HG02852 (cell line): ENCODE data around the gene CTRB2.
"Not testable (repeated sequence)": the region's sequence is repeated elsewhere in the genome, so short reads cannot be mapped to it uniquely, and the experiment has no call there.

Experiments used
- ATAC-seq: cut with Tn5 transposase; IDR thresholded peaks from one replicate; pipeline ENCODE4 v1.9.1; 2021; ENCODE audit warnings: mild to moderate bottlenecking, moderate library complexity; ENCODE audit not compliant: unreplicated experiment

CTRB2 gene

GRCh38 chr16:75205961-75206748 lies 806 bp downstream of the CTRB2 start:
- ATAC-seq = not testable (repeated sequence)

GRCh38 chr16:75205438-75205837 lies 1.5 kb downstream of the CTRB2 start:
- not testable (repeated sequence) for ATAC-seq

DNA sequence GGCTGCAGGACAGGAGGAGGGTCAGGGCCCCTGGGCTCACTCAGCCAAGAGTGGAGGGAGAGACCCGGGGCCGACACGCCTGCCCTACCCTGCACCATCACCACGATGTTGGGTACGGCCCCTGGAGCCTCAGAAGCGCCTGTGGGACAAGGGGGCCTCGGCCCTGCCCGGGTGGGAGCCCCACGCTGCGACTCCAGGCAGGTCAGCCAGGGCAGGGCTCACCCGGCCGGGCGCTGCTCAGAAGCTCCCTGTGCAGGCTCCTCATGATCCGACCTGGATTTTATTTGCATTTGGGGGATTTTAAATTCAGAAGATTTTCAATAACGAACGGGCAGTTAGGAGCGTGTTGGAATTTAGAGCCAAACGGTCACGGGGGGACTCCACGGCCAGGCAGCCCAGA lies 2.1 kb downstream of the CTRB2 start:
- not testable (repeated sequence) for ATAC-seq

GRCh38 chr16:75204410-75204758 lies 2.6 kb downstream of the CTRB2 start:
- ATAC-seq = no peak

- ATAC-seq = no peak
These were observed 3.1 kb downstream of the CTRB2 start for GRCh38 chr16:75203667-75204409.

- no peak for ATAC-seq
These were observed 3.9 kb downstream of the CTRB2 start for GRCh38 chr16:75203096-75203495.

- ATAC-seq = no peak
These were observed 4.8 kb downstream of the CTRB2 start for GRCh38 chr16:75202069-75202590.

DNA sequence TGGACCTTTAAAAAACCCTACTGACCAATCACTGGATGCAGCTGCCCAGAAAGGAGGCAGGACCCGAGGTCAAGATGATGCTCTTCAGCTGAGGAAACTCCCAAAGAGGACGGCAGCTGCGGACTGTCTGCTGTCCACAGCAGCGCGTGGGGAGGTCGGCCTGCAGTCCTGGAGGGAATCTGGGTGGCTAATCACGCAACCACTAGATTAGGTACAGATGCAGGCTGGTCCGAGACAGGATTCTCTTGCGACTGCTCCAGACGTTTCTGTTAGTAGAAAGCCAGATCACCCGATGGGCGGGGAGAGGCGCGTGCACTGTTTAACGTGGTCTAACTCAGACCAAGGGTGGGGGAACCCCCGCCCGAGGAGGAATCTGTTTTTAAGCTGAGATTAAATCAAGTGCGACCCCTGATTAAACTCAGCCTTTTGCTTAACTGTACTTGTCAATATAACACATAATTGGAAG lies 8.8 kb downstream of the CTRB2 start:
- ATAC-seq = no peak

- no peak for ATAC-seq
These were observed 9.3 kb downstream of the CTRB2 start for GRCh38 chr16:75197522-75198134.

DNA sequence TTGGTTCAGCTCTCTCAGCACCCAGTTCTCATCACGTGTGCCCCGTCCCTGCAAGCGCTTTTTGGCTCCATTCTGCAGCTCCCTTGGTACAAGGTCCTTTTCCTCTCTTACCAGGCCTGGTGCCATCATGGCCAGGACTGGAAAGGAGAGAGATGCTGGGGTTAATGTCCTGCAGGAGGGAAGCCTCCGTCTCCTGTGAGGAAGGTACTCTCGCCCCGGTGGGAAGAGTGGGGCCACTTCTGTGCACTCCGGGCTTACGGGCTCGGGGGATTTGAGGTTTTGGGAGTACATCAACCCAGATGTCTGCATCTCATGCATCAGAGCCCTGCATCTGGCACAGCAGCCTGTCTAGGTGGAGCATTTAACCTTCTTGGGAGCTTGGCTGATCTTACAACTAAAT lies 10.1 kb downstream of the CTRB2 start:
- no peak for ATAC-seq

DNA sequence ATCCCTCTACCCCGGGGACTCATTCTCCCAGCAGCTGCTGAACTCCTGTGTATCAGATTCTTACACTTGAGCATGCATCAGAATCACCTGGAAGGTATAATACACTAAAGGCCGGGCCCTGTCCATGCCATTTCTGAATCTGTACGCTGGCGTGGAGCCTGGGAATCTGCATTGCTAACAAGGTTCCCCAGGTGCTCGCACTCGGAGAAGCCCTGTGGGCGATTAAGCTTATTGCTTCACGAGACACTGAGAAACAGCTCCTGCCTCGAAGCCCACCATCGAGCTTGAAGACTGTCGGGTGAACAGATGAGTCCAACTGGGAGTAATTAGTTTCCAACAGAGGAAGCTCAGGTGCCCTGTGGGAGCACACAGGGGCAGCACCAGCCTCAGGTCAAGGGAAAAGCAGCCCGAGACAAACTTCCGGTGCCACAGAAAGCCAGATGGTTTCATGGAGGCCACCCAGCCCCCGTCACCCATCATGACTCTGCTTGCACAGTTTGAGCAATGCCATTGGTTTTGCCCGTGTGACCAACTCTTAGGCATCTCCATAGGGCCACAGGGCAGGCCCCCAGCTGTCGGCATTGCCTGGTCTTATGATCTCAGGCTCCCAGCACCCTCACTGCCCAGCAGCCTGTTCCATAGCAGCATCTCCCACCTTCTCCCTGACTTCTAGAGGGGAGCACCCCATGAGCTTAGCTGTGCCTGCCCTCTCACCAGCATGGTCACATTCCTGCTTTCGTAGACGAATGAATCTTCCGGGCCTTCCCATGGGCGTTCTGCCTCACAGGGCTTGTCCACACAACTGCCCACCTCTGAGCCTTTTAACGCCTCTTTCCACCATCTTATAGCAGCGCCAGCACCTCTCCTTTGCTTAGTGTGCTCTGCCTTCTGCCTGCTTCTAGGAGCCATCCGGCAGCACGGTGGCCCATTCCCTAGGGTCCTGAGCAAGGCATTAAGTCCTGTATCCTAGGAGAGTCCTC lies 10.9 kb downstream of the CTRB2 start:
- ATAC-seq = no peak

- no peak for ATAC-seq
These were observed 13.1 kb downstream of the CTRB2 start for GRCh38 chr16:75193730-75194444.

DNA sequence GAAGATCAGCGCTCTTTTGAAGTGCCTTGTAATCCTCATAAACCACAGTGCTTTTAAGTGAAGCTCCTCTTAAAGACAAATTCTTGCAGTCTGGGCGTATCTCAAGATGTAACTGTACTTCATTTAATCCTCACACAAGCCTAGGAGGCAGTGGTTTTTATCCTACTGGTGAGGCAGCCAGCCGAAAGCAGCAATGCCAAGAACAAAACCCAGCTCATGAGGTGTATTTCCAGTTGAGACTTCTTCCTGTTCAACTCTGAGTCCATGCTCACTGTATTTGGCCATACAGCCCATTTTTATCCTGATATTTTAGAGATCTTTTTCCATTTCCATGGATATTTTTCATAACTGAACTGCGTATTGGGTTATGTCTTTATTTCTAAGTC lies 13.7 kb downstream of the CTRB2 start:
- ATAC-seq = no peak

DNA sequence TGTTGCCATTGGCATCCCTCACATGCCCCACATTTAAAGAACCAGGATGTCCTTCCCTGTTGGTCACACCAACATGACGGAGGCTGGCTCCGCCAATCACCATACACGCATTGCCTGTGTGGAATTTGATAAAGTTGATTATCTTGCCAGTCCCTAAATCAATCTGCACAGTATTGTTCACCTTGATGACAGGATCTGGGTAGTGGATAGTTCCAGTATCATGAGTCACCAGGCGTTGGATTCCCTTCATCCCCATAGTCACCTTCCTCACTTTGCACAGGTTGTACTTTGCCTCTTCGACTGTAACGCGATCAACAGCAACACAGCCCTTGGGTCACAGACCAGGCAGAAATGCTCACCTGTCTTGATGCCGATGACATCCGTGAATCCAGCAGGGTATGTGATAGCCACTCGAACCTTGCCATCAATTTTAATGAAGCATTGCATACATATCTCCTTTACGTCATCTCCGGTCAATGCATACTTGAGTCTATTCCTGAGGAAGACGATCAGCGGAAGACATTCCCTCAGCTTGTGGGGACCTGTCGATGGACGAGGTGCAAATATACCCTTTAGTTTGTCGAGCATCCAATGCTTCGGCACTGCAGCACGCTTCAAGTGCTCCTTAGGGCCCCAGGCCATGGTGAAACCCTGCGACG lies 14.2 kb downstream of the CTRB2 start:
- no peak for ATAC-seq

- no peak for ATAC-seq
These were observed 17.2 kb downstream of the CTRB2 start for GRCh38 chr16:75189638-75190245.

DNA sequence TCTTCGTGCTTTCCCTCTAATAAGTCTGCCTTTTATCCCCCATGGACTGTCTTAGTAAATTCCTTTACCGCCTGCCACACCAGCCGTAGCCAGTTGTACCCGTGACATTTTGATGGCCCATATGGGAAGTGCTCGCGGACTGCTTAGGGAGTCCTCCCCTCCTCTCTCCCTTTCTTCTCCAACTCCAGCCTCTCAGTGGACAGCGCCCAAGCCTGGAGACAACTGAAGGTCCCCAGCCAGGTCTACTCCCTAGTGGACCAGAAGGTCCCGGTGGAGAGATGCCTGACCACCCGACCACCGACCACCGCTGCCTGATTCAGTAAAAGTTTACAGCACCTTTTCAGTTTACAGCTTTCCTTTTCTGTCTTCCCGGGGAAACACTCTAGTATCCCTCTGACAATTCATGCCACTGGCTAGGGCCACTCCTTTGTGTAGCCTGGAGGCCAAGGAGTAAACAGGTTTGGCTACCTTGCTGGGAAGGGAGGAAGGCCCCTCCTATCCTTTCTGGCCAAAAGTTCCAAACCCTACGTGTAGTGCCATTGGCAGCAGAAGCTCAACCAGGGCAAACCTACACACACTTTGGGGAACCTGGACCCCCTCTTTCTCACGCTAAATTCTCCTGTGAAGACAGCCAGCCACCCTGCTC lies 18.0 kb downstream of the CTRB2 start:
- no peak for ATAC-seq

DNA sequence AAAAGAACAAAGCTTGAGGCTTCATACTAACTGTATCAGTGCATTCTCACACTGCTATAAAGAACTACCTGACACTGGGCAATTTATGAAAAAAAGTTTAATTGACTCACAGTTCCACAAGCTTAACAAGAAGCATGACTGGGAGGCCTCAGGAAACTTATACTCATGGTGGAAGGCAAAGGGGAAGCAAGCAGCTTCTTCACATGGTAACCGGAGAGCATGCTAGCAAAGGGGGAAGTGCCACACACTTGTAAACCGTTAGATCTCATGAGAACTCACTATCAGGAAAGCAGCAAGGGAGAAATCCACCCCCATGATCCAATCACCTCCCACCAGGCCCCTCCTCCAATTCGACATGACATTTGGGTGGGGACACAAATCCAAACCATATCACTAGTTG lies 25.3 kb downstream of the CTRB2 start:
- ATAC-seq = no peak

DNA sequence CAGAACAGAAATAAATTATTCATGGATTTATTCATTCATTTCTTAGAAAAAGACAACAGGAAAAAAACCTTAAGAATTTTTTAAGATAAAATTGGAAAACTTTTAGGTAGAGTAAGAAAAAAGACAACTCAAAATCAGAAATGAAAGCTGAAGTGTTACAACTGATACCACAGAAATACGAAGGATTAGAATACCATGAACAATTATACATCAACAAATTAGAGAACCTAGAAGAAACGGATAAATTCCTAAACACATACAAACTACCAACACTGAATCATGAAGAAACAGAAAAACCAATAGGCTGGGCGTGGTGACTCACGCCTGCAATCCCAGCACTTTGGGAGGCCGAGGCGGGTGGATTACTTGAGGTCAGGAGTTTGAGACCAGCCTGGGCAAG lies 27.8 kb downstream of the CTRB2 start:
- ATAC-seq = no peak
